T-helper 1 cell treated with Interleukin-12 subunit alpha and Interleukin-12 subunit beta and Interleukin-4 antibody, amounts not matched to agents 30 ng/mL and 1 ng/mL, for 36 hours (primary cell): ENCODE results near the gene CSNK1E. TPM values are rescaled to one million over a fixed set of nuclear protein-coding genes. Genes with fewer than 3 reads are reported as not detected.

Experiments
- intact Hi-C: fragments of 100-400 bp; cut with micrococcal nuclease; formaldehyde crosslinking; loops from one replicate; pipeline ENCODE4 v1.15.1; 2024
- total RNA-seq: library from RNA; stranded (reverse); gene quantifications from 2 replicates; pipeline ENCODE4 v1.2.3, GENCODE V29; 2022

CSNK1E gene
- total RNA-seq, 1 donor from 2014 or later: 106 TPM

DNA sequence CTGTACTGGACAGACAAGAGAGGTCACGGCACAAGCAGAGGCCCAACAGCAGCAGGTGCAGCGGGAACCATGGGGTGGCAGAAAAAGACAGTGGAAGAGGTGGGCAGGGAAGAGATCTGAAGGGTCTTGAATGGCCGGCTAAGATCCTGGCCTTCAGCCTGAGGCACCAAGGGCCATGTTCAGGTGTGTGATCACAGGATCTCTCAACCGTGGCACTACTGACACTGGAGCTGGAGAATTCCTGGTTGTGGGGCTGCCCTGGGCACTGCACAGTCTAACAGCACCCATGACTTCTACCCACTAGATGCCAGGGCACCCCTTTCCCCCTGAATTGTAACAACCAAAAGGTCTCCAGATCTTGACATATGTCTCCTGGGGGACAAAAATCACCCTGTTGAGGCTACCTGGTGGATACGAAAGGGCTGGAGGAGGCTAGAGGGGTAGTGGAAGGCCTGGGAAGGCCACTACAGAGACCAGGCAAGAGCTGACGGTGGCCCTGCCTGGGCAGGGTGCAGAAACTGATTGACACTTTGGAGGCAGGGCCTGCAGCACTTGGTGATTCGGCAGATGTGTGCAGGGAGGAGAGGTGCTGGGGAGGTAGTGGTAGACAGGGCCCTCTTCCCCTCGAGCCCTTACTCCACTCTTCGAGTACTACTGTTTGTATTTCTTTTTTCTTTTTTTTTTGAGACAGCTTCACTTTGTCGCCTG is 8.3 kb downstream of the CSNK1E start:
- intact Hi-C loops: no loop called here

DNA sequence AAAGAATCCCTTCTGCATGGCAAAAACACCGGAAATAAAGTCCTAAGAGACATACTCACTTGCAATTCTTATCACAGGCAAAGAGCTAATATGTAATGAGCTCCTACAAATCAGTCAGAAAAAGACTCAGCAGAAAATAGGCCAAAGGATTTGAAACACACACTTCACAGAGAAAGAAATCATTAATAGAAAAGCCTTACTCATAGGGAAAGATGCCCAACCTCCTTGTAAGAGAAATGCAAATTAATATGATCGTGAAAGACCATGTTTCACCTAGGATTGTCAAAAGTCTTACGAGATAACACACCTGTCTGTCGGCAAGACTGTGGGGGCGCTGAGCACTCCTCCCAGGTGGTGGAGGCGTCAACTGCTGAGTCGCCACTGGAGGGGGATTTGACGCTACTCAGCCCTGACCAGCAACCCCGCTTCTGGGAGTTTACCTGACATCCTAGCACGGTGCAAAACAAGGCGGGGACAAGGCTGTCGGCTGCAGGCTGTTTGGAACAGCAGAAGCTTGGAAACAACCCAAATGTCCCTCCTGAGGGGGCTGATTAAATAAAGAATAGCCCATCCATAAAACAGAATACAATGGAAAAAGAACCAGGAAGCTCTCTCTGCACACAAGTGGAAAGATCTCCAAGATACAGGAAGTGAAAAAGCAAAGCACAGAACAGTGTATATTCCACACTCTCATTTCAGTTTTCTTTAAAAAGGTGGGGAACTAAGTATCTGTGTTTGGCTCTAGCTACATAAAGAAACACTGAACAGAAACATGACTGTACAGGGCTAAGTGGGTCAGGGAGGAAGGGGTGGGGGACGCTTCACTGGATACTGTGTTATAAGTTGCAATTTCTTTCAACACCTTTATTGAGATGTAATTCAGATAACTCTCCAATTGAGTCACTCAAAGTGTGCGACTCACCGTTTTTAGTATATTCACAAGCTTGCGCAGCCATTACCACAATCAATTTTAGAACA is 11.5 kb downstream of the CSNK1E start:
- intact Hi-C loops: no loop called here

DNA sequence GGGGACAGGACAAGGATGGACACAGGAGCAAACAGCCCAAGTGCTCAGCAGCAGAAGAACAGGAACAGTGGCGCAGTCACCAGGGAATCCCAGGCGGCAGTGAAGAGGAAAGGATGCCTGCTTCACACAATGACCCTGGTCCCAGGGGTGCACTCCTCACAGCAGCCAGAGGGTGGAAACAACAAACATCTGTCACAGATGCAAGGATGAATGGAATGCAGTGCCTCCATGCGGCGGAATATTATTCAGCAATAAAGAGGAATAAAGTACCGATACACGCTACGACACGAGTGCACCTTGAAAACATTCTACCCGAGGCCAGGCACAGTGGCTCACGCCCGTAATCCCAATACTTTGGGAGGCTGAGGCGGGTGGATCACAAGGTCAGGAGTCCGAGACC is 12.7 kb downstream of the CSNK1E start:
- intact Hi-C loops: no loop called here

GRCh38 chr22:38303974-38304373 is 13.3 kb downstream of the CSNK1E start:
- intact Hi-C loops: no loop called here

- intact Hi-C loops: no loop called here
Observed at GRCh38 chr22:38302906-38303305, 14.3 kb downstream of the CSNK1E start.

DNA sequence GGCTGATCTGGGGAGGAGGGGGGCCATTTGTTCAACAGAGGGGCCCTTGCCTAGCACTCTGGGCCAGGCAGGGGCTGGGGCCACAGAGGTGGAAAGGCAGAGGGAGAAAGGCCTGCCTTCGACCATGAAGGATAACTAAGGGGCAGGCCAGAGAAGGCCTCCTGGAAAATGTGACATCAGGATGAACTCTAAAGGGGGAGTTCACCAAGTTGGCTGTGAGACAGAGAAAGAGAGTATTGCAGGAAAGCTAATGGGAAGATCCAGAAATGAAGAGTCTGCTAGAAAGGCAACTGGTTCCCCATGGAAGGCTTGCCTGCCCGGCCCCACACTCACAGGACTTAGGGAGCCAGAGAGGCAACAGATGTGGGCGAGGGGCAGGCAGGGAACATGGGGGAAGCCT is 16.3 kb downstream of the CSNK1E start:
- intact Hi-C loops: no loop called here

GRCh38 chr22:38300197-38300945 is 16.9 kb downstream of the CSNK1E start:
- intact Hi-C loops: no loop called here

GRCh38 chr22:38299770-38300102 is 17.5 kb downstream of the CSNK1E start:
- intact Hi-C loops: loop anchor here (2.0 kb wide), 1 partner anchor 53 kb away; no protein-coding TSS in a partner anchor

DNA sequence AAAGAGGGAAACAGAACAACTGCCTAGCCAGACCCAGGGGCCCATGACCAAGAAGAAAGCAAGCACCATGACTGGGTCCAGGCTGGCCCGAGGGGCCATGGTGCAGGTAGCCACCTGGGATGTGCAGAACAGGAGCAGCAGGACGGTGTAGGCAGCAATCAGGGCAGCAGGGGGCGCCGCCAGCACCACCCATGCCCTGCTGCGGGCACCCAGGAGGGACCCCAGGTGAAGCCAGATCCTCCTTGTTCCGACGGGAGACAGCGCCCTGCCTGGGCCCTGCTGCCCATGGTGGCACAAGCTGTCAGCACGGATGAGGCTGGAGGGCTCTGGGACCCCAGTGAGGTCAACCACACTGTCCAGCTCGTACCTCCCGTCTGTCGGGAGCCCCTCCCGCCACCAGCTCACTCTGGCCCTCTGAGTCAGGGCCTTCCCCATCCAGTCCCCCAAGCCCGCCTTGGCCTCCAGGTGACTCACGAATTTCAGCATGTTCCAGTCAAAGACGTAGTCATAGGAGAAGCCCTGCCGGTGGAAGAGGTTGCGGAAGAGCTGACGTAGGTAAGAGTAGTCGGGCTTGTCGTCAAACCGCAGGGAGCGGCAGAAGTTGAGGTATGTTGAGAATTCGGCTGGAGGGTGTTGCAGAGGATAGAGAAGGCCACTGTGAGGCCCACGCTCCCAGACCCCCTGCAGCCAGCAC is 18.8 kb downstream of the CSNK1E start:
- intact Hi-C loops: loop anchor here (2.0 kb wide), 1 partner anchor 54 kb away; no protein-coding TSS in a partner anchor

- intact Hi-C loops: no loop called here
Observed at GRCh38 chr22:38296372-38296771, 20.9 kb downstream of the CSNK1E start.

- intact Hi-C loops: no loop called here
Observed at GRCh38 chr22:38295863-38296262, 21.4 kb downstream of the CSNK1E start.

- intact Hi-C loops: no loop called here
Observed at GRCh38 chr22:38295339-38295738, 21.9 kb downstream of the CSNK1E start.

DNA sequence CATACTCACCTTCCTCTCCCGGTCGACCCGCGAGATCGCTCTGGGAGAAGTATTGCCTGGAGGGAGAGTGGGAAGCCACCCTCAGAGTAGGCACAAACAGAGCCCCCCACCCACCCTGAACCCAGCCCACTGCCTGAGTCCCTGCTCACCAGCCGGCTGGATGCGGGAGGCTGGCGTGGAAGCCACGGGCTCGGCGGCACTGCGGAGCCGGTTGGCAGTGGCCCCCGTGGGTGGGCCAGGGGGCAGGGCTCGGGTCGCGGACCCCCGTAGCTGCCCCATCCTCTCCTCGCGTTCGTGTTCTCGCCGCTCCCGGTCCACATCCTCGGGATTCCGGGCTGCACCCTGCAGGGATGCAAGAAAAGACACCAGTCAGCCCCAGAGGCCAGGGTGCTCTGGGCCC is 23.0 kb downstream of the CSNK1E start:
- intact Hi-C loops: no loop called here

- intact Hi-C loops: no loop called here
Observed at GRCh38 chr22:38292694-38293093, 24.5 kb downstream of the CSNK1E start.

GRCh38 chr22:38291201-38291777 is 25.9 kb downstream of the CSNK1E start:
- intact Hi-C loops: no loop called here

GRCh38 chr22:38290347-38290746 is 26.9 kb downstream of the CSNK1E start:
- intact Hi-C loops: no loop called here

DNA sequence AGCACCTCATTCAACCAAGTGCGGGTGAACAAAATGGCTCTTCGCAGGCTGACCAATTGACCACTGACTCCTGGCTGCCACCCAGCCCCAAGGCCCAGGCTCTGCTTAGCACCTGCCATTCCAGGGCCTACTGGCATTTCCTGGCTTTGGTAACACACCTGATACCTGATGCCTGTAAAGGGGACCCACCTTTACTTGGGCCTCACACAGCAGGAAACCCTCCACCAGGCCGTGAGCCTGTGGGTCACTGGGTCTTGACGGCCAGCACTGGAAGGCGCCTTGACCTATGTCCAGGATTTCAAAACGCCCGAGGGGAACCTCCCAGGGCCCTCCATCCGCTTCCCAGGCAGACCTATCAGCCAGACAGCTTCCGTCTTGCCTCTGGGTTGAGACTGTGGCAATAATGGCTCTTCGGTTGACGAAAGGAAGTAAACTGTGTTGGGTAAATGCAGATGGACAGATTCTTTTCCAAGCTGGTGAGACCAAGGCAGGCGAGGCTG is 27.6 kb downstream of the CSNK1E start:
- intact Hi-C loops: no loop called here

- intact Hi-C loops: no loop called here
Observed at GRCh38 chr22:38286915-38287669, 30.1 kb downstream of the CSNK1E start.

- intact Hi-C loops: no loop called here
Observed at GRCh38 chr22:38285018-38285417, 32.2 kb downstream of the CSNK1E start.

DNA sequence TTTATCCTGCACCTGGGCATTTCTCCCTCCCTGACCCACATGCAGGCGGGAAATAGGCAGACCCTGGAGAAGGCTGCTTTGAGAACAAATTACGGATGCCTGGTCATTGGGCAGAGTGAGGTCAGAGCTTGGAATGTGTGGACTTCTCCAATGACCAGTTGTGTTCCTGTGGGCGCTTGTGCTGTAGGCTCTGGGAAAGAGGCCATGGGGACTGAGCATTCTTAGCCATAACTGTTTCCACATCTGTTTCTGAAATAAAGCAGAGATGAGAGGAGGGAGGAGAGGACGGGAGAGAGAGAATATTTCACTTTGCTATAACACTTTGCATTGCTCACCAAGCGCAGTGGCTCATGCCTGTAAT is 33.2 kb downstream of the CSNK1E start:
- intact Hi-C loops: no loop called here
